H7 (cell line): ENCODE results near the gene LAMA3. TPM values are rescaled to one million over a fixed set of nuclear protein-coding genes. Genes with fewer than 3 reads are reported as not detected.

ENCODE experiments used
- DNase-seq: peaks from one replicate; pipeline ENCODE4 v3.0.0; 2012
- H3K27me3 ChIP-seq: 2 replicates; pipeline ENCODE4 v1.6.0; 2011; ENCODE audit warnings: mild to moderate bottlenecking, low read length; ENCODE audit not compliant: control insufficient read depth, insufficient read depth
- H3K36me3 ChIP-seq: replicated peaks from 2 replicates; pipeline ENCODE4 v1.5.1; 2011; ENCODE audit warnings: low read length; ENCODE audit not compliant: control insufficient read depth, insufficient read depth
- H3K4me3 ChIP-seq: 2 replicates; pipeline ENCODE4 v1.5.1; 2011; ENCODE audit warnings: low read depth, mild to moderate bottlenecking, control low read depth, low read length, moderate library complexity; ENCODE audit not compliant: insufficient read depth
- total RNA-seq: library from RNA; depleted of rRNA; stranded (reverse); fragments of >200 nt; shearing (Covaris generic); gene quantifications from 2 replicates; pipeline ENCODE4 v1.2.3, GENCODE V29; 2014

LAMA3 gene
- total RNA-seq, 1 experiment from 2014 or later = 0.21 TPM

- Histone ChIP-seq H3K36me3 (no peaks in the 10 kb centered on the region), H3K4me3 (no peak overlapping the region), H3K27me3 (no peaks in the 10 kb centered on the region)
- DNase-seq = peak; percentile 33
Observed at GRCh38 chr18:23871410-23871809, 182.2 kb downstream of the LAMA3 start.

GRCh38 chr18:23872701-23873550, 183.7 kb downstream of the LAMA3 start:
- Histone ChIP-seq H3K36me3 (no peaks in the 10 kb centered on the region), H3K4me3 (no peak overlapping the region)
- no peak for DNase-seq

GRCh38 chr18:23875966-23876895, 187.0 kb downstream of the LAMA3 start:
- no peak for DNase-seq
- H3K27me3 ChIP-seq = no peaks in the 10 kb centered on the region
- no peaks in the 10 kb centered on the region for H3K36me3 ChIP-seq
- H3K4me3 ChIP-seq = no peak overlapping the region

More at GRCh38 chr18:23872701-23873550, 183.7 kb downstream of the LAMA3 start:
- no peaks in the 10 kb centered on the region for H3K27me3 ChIP-seq

GRCh38 chr18:23876921-23877320, 187.7 kb downstream of the LAMA3 start:
- H3K4me3 ChIP-seq = no peak overlapping the region
- H3K27me3 ChIP-seq = no peaks in the 10 kb centered on the region
- no peak for DNase-seq
- H3K36me3 ChIP-seq = no peaks in the 10 kb centered on the region

GRCh38 chr18:23877371-23877770, 188.1 kb downstream of the LAMA3 start:
- DNase-seq = no peak
- no peaks in the 10 kb centered on the region for H3K36me3 ChIP-seq
- H3K27me3 ChIP-seq = no peaks in the 10 kb centered on the region
- H3K4me3 ChIP-seq = no peak overlapping the region

GRCh38 chr18:23878336-23878900, 189.2 kb downstream of the LAMA3 start:
- H3K4me3 ChIP-seq = no peak overlapping the region
- no peaks in the 10 kb centered on the region for H3K27me3 ChIP-seq
- DNase-seq = no peak
- H3K36me3 ChIP-seq = no peaks in the 10 kb centered on the region

GRCh38 chr18:23879126-23879525, 189.9 kb downstream of the LAMA3 start:
- DNase-seq = no peak
- no peaks in the 10 kb centered on the region for H3K36me3 ChIP-seq
- no peak overlapping the region for H3K4me3 ChIP-seq
- H3K27me3 ChIP-seq = no peaks in the 10 kb centered on the region

GRCh38 chr18:23879544-23879943, 190.3 kb downstream of the LAMA3 start:
- DNase-seq = no peak
- Histone ChIP-seq H3K36me3 (no peaks in the 10 kb centered on the region), H3K27me3 (no peaks in the 10 kb centered on the region), H3K4me3 (no peak overlapping the region)

GRCh38 chr18:23879966-23880565, 190.8 kb downstream of the LAMA3 start:
- H3K27me3 ChIP-seq = no peaks in the 10 kb centered on the region
- DNase-seq = no peak
- no peaks in the 10 kb centered on the region for H3K36me3 ChIP-seq
- no peak overlapping the region for H3K4me3 ChIP-seq

- Histone ChIP-seq H3K4me3 (no peak overlapping the region), H3K27me3 (no peaks in the 10 kb centered on the region), H3K36me3 (no peaks in the 10 kb centered on the region)
- no peak for DNase-seq
Observed at GRCh38 chr18:23880931-23881617, 191.8 kb downstream of the LAMA3 start.

GRCh38 chr18:23881778-23882177, 192.5 kb downstream of the LAMA3 start:
- H3K36me3 ChIP-seq = no peaks in the 10 kb centered on the region
- no peaks in the 10 kb centered on the region for H3K27me3 ChIP-seq
- DNase-seq = no peak
- H3K4me3 ChIP-seq = no peak overlapping the region

GRCh38 chr18:23882616-23883276, 193.5 kb downstream of the LAMA3 start:
- Histone ChIP-seq H3K27me3 (no peaks in the 10 kb centered on the region), H3K4me3 (no peak overlapping the region), H3K36me3 (no peaks in the 10 kb centered on the region)
- DNase-seq = no peak

GRCh38 chr18:23883277-23883790, 194.1 kb downstream of the LAMA3 start:
- no peaks in the 10 kb centered on the region for H3K27me3 ChIP-seq
- H3K4me3 ChIP-seq = no peak overlapping the region
- no peak for DNase-seq
- H3K36me3 ChIP-seq = no peaks in the 10 kb centered on the region
